Activated T-helper 1 cell treated with anti-CD3 and anti-CD28 coated beads, Interleukin-2, amount 50 U/mL, for 16 hours (primary cell): ENCODE data around the gene PSMG3.

Source experiments
- DNase-seq, 2 donors: peaks; one replicate each; pipeline ENCODE4 v3.0.0-alpha.2; 2020; ENCODE audit warnings: low read depth in 1 of 2, low spot score in 1 of 2

Gene PSMG3

DNA sequence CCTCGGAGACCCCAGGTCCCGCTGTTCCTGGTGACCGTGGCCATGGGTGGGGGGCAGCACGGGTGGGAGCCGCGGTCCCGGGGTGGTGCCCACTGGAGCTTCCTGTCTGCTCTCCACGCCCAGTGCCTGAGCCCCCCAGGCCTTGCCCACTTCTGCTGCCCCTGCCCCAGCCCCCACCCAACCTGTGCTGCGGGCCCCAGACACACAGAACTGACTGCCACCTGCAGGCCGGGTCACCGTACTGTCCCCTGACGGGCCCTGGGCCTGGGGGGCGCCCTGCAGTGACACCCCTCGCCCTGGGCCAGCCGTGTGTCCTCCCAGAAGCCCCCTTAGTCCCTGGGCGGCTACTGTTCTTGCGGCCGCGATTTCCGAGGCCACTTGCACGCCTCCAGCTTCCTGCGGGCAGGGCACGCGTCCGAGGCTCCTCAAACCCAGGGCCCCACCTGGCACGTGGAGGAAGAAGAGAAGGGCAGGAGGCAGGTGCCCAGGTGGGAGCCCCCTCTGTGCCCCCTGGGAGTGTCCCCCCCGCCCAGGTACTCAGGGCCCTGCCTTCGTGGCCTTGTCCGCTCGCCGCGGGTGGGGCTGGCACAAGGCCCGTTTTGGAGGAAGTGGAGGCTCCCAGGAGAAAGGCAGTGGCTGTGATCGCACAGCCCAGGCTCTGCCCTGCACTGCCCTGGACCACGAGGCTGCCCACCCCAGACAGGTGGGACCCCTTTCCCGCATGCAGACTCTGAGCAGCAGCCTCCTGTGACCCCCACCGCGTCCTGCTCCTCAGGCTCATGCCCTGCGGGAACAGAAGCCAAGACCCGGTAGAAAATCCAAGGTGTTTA lies 24.2 kb downstream of the PSMG3 start:
- no peak for DNase-seq

DNA sequence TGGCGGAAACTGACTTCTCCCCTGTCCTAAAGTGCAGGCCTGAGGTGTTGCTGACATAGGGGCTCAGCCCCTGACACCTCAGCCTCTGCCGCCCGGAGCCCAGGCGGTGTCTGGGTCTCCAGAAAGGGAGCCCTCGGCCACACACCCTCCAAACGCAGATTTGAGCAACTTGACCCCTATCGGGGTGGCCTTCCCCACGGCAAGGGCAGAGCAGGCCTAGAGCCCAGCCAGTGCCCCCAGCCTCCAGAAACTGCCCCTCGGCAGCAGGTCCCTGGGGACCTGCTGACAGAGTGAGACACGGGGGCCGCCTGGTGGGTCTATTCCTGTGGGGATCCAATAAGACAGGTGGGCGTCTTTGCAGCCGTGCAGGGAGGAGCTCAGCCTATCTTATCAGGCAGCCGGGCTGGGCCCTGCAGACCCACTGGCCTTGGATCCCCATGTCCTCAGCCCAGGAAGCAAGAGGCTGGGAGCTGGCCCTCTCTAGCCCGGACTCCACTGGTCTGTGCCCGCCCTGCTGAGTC lies 24.9 kb downstream of the PSMG3 start:
- no peak for DNase-seq

DNA sequence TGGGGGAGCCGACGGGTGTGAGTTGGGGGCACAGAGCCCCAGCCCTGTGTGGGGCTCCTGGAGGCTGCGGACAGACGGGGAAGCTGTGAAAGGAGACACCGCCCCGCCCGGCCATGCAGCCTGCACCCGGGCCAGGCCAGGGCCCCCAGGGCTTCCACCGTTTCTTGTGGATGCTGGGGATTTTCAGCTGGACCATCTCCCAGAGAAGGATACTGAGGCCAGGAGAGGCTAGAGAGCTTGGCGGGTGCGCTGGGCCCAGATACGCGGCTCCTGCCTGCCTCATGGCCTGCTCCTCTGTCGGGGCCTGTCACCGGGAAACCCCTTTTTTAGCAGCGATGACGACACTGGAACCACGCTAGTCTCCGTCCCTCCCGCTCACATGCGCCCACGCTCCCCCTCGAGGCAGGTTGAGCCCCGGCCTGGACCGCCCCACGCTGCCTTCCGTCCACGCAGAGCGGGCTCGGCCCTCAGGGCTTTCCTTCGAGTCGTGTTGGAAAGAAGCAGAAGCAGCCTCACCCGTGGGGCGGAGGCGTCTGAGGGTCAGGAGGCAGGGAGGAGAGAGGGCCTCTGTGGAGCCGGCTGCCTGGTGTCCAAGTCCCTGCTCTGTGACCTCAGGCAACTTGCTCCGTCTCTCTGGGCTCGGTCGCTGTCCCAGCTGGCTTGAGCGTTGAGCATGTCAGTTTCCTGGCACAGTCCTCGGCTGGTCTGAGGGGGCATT lies 25.5 kb downstream of the PSMG3 start:
- no peak for DNase-seq

DNA sequence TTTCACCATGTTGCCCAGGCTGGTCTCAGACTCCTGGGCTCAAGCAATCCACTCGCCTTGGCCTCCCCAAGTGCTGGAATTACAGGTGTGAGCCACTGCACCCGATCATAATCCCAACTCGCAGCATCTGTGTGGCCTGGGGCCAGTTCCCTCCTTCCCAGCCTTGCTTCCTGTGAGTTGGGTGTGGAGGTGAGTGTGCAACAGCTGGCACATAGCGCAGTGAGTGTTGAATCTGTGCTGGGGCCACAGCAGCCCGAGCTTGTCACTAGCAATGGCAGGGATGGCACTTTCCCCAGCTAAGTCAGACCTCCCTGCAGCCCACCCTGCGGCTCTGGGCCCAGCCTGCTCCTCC lies 26.0 kb downstream of the PSMG3 start:
- no peak for DNase-seq

DNA sequence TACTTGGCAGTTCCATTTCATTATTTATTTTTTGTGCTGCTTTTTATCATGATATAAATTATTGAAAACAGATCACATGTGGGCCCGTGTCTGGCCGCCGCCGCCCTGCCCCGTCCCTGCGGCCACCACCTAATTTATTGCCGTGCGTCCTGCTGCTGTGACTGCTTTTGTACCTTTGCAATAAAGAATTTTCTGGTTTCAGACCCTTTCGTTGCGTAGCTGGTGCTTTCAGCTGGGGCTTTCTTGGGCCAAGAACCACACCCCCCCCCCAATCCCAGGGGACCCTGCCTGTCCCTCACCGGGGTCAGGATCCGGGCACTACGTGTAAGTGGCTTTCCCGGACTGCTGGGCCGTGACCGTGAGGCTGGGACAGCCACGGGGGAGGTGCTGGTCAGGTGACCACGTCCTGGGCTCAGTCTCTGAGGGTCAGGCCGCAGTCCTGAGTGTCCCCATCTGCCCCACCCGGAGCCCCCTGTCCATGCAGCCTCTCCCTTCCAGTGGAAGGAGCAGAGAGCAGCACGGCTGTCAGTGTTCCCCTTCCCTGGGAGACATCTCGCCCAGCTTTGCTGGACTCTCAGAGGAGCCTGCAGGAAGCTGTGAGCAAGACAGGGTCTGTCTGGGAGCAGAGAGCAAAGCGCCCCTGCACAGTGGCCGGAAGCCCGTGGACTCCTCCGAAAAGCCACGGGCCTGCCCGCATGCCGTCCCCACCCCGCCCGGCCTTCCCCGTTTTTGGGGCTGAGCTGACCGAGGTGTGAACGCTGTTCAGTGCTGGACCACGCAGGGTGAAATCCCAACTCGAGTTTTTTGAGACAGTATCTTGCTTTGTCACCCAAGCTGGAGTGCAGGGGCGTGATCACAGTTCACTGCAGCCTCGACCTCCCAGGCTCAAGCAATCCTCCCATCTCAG lies 26.7 kb downstream of the PSMG3 start:
- no peak for DNase-seq

DNA sequence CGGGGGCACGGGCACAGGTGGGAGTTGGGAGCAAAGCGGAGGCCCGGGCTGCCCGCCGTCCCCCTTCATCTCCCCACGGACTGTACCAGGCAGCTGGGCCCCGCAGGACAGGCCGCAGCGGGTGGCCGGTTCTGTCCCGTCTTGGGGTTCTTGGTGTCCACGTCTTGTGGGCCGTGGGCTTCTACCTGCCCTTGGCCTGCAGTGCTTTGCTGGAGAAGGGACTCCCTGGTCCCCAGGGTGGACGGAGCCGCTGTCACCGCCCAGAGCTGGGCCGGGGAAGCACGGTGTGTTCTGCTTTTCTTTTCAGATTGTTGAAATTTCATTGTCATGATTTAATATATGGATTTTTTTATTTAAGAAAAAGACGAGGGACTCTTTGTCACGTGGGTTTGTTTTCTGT lies 27.5 kb downstream of the PSMG3 start:
- DNase-seq, result no peak

DNA sequence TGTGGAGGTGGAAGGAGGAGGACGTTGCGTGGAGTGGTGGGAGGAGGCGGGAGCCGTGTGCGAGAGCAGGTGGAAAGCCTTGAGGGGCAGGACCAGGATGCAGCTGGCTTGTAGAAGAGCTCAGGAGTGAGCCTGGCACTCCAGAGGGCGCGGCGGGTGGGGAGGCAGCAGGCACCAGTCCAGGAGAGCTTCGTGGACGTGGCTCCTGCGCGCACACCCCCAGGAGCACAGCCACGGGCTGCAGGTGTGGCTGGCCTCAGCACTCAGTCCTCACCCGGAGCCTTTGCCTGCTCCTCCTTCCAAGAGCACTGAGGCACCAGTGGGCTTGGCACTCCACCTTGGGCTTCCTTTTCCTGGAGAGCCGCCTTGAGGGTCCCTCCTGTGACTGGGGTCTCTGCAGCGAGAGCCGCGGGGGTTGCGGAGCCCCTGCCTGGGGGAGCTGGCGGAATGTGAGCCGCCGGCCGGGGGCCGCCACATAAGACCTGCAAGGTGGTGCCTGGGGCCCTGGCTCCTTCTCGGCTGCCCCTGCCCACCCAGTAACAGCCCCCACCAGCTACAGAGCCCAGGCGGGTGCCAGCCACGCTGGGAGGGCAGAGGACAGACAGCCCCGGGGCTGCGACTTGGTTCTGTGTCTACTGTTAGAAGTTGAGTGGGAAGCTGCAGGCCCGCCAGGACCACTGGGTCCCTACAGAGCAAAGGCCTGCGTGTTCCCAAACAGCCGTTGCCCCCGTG lies 28.2 kb downstream of the PSMG3 start:
- no peak for DNase-seq

DNA sequence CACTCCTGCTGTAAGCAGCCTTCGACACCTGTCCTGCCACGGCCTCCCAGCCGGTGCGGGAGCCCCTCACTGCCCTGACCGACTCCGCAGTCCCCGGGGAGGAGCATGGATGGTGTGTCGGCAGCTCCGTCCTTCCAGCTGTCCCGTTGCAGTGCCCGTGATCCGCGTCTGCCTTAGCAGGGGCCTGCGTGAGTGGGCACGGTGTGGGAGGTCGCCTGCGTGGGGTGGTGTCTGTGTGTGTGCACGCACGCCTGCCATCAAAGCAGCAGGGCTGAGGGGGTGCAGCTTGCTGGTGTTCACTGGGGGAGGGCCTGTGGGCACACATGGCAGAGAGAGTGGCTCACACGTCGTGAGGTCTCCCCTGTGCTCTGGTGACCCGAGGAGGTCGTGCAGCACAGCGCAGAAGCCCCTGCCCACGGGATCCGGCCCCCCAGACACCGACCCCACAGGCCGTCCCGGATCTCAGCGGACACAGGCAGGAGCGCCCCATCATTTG lies 29.0 kb downstream of the PSMG3 start:
- DNase-seq, result no peak

DNA sequence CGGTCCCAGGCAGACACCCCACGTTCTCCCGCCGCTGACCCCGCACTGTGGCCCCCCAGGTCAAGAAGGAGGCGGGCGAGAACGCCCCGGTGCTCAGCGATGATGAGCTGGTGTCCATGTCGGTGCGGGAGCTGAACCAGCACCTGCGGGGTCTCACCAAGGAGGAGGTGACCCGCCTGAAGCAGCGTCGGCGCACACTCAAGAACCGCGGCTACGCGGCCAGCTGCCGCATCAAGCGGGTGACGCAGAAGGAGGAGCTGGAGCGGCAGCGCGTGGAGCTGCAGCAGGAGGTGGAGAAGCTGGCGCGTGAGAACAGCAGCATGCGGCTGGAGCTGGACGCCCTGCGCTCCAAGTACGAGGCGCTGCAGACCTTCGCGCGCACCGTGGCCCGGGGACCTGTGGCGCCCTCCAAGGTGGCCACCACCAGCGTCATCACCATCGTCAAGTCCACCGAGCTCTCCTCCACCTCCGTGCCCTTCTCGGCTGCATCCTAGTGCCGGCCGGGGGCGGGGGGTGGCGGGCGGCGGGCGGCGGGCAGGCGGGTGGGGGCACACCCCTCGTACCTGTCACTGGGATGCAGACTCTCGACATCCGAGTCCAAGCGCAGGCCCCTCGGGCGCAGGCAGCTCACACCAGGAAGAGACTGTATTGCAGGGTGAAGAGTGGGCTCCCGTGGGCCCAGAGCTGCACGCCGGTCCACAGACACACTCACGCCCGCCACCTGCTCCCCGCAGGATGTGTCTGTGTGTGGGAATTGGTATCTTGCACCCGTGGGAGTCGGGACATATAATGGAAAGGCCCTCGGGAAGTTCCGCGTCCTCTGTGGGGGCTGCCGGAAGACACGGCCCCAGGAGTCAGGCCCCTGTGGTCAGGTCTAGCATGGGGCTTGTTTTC lies 29.7 kb downstream of the PSMG3 start:
- DNase-seq, result no peak

DNA sequence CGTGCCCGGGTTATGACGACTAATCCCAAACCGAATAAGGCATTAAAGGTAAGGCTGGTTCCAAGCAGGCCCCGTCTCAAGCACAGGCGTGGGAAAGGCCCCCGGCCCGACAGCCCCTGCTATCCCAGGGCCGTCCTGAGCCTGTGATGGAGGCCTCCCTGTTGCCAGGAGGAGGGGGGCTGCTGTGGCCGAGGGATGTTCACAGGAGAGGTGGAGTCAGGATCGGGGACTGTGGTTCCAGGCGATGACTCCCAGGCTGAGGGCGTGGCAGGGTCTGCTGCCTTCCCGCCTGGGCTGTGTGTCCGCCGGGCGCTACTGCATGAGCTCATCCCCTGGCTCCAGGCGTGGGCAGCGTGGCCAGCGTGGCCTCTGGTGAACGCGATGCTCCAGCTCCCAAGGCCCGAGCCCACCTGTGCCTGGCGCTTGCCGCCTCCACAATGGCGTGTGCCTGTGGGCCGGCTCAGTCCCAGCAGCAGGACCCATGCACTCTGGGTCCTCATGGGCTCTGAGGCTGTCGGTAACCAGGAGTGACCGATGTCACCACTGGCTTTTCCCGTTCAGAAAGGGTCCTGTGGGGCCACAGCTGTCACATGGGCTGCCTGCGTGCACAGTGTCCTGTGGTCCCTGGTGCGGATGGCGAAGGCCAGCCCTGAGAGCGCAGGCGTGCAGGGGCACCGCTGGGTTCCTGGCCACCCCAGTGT lies 30.5 kb downstream of the PSMG3 start:
- DNase-seq, result no peak

DNA sequence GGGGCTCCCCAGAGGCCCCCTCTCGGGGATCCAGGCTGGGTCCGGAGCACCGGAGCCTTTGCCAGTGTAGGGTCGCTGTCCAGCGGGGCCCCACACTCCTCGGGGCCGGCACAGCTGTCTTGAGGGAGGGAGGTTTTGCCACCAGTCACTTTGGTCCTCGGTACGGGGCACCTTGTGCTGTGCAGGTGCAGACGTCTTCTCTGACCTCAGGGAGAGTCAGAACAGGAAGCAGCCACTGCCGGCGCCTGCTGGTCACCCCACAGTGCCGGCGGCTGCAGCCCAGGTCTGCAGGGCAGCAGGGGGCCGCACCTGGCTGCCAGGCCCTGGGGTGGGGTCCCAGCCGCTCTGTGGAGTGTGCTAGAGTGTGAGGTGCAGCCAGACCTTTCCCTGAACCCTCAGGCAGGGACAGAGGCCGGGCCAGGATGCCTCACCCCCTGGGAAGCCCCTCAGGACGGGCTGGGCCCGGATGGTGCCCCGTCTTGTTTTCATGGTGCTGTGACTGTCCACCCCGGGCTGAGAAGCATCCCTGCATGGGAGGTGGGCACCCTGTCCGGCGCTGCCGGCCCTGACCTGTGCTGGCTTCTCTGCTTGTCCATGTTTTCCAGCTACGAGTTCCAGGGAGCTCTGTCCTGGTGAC lies 31.2 kb downstream of the PSMG3 start:
- no peak for DNase-seq

DNA sequence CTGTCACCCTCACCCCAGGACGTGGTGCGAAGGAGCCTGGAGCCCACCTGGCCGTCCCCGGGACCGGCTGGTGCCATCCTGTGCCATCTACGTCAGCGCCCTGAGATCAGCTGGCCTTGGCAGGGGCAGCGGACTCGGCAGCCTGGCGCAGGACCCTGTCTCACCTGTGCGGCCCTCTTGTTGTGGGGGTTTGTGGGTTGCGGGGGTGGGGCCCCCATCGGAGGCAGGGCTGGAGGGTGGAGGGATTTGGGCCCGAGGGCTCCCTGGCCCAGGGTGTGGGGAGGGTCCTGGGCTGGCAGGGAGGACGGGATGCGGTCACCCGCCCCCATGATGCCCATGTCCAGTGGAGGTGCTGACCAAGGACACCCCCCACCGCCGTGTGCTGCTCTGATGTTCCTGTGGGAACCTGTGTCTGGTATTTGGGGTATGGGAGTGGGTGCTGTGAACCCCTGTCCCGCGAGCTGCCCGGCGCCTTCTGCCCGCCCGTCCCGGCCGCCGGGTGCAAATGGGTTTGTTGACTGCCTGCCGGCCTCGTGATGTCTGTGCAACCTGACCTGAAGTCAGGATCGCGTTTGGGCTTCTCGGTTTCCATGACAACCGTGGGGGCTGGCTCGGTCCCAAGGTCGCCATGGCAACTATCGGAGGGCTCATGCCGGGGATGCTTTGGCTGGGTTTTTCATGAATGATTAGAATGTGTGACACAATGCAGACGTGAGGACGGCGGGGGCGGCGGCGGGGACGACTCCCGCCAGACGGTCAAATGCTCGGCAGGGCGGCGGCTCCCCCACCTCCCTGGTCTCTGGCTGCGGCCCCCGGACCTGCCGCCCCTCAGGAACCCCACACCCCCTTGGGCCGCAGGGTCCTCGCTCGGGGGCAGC lies 32.1 kb downstream of the PSMG3 start:
- no peak for DNase-seq

DNA sequence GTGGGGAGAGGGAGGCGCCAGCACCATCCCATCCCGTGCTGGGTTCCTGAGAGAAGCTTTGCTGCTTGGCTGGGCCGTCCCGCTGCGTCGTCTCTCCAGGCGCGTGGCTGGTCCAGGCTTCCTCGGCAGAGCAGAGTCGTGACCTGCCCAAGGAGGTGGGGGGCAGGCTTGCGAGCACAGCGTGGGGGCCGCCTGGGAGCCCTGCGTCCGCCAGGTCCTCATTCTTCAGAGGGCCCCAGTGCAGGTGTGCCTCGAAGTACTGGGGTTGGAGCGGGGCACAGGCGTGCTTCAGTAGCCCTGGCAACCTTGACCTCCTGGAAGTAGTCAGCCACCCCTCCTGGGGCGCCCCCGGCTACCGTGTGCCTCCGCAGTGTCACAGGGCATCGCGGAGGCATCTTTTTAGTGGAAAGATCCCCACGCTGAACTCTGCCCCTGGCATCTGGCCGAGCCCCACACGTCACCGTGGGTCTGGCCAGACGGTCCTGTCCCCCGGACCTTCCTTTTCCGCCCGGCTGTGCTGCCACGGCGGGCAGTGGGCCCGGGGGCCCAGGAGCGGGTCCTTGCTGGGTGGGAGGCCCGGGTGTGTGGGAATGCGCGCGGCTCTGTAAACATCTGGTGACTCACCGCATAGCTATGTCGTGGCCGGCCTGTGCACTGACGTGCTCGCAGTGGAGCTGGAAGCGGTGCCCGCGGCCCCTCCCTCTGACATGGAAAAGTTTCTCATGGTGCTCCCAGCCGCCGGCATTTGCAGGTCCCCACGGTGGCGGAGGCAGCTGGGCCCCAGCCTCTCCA lies 32.9 kb downstream of the PSMG3 start:
- no peak for DNase-seq

DNA sequence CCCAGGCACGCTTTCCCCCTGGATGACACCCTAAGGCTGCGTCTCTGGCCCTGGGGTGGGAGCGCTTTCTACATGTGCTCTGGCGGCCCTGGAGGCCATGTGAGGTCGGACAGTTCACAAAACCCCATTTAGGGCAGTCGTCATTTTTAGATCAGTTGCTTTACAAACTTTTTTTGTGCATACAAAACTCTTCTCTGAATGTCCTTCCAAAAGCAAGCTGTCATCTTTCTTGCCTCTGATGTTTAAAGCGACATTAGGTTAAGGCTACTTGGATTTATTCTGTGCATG lies 33.4 kb downstream of the PSMG3 start:
- no peak for DNase-seq

DNA sequence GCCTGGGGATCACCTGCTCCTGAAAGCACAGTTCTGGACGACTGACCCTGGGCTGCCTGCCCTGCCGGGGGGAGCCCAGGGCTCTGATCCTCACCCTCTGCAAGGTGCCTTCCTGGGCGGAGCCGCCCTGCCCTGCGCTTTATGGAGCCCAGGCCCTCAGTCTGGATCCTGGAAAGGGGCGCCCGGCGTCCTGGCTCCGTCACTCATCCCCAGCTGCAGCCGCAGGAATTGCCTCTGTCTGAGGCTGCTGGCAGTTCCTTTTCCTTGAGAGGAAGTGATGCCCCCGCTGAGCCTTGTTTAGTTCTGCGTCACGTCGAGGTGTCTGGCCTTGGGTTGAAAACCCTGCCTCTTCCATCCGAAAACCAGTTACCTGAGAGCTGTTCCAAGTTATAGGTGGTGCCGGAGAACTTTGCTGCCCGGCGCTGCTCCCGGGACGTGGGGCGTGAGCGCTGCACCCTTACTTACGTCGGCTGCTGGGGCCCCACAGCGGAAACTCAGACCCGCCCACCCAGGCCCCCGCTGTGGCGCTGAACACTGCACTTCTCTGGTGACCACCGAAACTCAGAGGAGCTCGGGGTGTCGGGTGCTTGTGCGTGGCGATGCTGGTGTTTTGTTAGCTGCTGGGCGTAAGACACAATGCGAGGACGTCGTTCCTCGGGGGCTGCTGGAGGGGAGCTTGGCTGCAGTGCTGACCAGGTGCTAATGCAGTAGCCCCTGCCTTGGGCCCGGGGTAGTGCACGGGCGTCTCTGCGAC lies 34.0 kb downstream of the PSMG3 start:
- no peak for DNase-seq

DNA sequence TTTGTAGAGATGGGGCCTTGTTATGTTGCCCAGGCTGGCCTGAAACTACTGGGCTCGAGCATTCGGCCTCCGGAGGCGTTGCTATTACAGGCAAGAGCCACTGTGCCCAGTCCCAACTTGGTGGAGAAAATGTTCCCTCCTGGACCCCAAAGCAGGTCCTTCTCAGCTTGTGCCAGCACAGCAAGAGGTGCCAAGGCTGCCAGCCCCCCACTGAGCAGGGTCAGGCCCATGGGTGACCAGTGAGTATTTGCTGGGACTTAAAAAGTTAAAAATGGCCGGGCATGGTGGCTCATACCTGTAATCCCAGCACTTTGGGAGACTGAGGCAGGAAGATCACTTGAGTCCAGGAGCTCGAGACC lies 34.8 kb downstream of the PSMG3 start:
- DNase-seq, result no peak
